ENCODE results near the gene SLC35D2.

Gene SLC35D2

GRCh38 chr9:96383165-96383942, at the start of gene SLC35D2:
SLC35D2 (minus strand) TSS chr9:96383711; CDS start chr9:96383634, 77 bp downstream.
- peak in 1 of 2 experiments; percentile 23 for DNase-seq

GRCh38 chr9:96430377-96430776, 46.9 kb upstream of the SLC35D2 start:
- DNase-seq = no peak

GRCh38 chr9:96429732-96430131, 46.2 kb upstream of the SLC35D2 start:
- no peak for DNase-seq

GRCh38 chr9:96425500-96426169, 42.1 kb upstream of the SLC35D2 start:
- DNase-seq = no peak

- no peak for DNase-seq
These were observed 40.5 kb upstream of the SLC35D2 start for GRCh38 chr9:96423985-96424336.

GRCh38 chr9:96423322-96423984, 39.9 kb upstream of the SLC35D2 start:
- no peak for DNase-seq

- DNase-seq = peak in 1 of 2 experiments; percentile 26
These were observed 37.1 kb upstream of the SLC35D2 start for GRCh38 chr9:96420468-96421219.

- no peak for DNase-seq
These were observed 36.1 kb upstream of the SLC35D2 start for GRCh38 chr9:96419691-96419969.

- DNase-seq = peak; percentile 21 to 39
These were observed 35.6 kb upstream of the SLC35D2 start for GRCh38 chr9:96418920-96419690.

GRCh38 chr9:96418083-96418919, 34.8 kb upstream of the SLC35D2 start, which contains the start of gene ZNF367:
ZNF367 (minus strand) TSS chr9:96418370; CDS start chr9:96418032, 338 bp downstream.
- peak; percentile 84 to 90 for DNase-seq

- no peak for DNase-seq
These were observed 34.2 kb upstream of the SLC35D2 start for GRCh38 chr9:96417661-96418082.

- DNase-seq = peak; percentile 89 to 93
These were observed 33.6 kb upstream of the SLC35D2 start for GRCh38 chr9:96417051-96417586.

GRCh38 chr9:96413302-96414221, 30.1 kb upstream of the SLC35D2 start:
- no peak for DNase-seq

GRCh38 chr9:96412174-96412913, 28.8 kb upstream of the SLC35D2 start:
- no peak for DNase-seq

- DNase-seq = no peak
These were observed 27.8 kb upstream of the SLC35D2 start for GRCh38 chr9:96411129-96411838.

GRCh38 chr9:96408409-96409280, 25.1 kb upstream of the SLC35D2 start:
- no peak for DNase-seq

GRCh38 chr9:96400132-96400910, 16.8 kb upstream of the SLC35D2 start:
- DNase-seq = no peak
